ENCODE data around the gene SPDYC.
"Not testable (repeated sequence)": the region's sequence is repeated elsewhere in the genome, so short reads cannot be mapped to it uniquely, and the experiment has no call there.

The SPDYC gene

GRCh38 chr11:65167656-65168055 is 2.4 kb upstream of the SPDYC start:
- no peak for DNase-seq (ENCODE audit: low read depth in 2 of 2, low spot score in 1 of 2)

- DNase-seq (ENCODE audit: low read depth in 2 of 2, low spot score in 1 of 2): no peak
Measured at GRCh38 chr11:65169164-65169641, 830 bp upstream of the SPDYC start.

GRCh38 chr11:65172600-65172999 is 2.6 kb downstream of the SPDYC start:
- DNase-seq (ENCODE audit: low read depth in 2 of 2, low spot score in 1 of 2): no peak

- DNase-seq (ENCODE audit: low read depth in 2 of 2, low spot score in 1 of 2): not testable (repeated sequence)
Measured at GRCh38 chr11:65174571-65175010, 4.6 kb downstream of the SPDYC start.

GRCh38 chr11:65180877-65181568 is 11.0 kb downstream of the SPDYC start:
- no peak for DNase-seq (ENCODE audit: low read depth in 2 of 2, low spot score in 1 of 2)

- DNase-seq (ENCODE audit: low read depth in 2 of 2, low spot score in 1 of 2): peak in 1 of 2 donors; percentile 47
Measured at GRCh38 chr11:65181569-65182257, 11.7 kb downstream of the SPDYC start, which contains the start of gene CAPN1. CAPN1 (plus strand) TSS chr11:65181928; CDS start chr11:65182702, 774 bp downstream.

GRCh38 chr11:65182258-65183170 is 12.5 kb downstream of the SPDYC start:
- DNase-seq (ENCODE audit: low read depth in 2 of 2, low spot score in 1 of 2): no peak

GRCh38 chr11:65183201-65183891 is 13.3 kb downstream of the SPDYC start:
- no peak for DNase-seq (ENCODE audit: low read depth in 2 of 2, low spot score in 1 of 2)

GRCh38 chr11:65184146-65184545 is 14.1 kb downstream of the SPDYC start:
- no peak for DNase-seq (ENCODE audit: low read depth in 2 of 2, low spot score in 1 of 2)

- no peak for DNase-seq (ENCODE audit: low read depth in 2 of 2, low spot score in 1 of 2)
Measured at GRCh38 chr11:65185171-65185570, 15.1 kb downstream of the SPDYC start.

GRCh38 chr11:65185869-65186341 is 15.9 kb downstream of the SPDYC start:
- DNase-seq (ENCODE audit: low read depth in 2 of 2, low spot score in 1 of 2): no peak

GRCh38 chr11:65186701-65187100 is 16.7 kb downstream of the SPDYC start:
- DNase-seq (ENCODE audit: low read depth in 2 of 2, low spot score in 1 of 2): no peak

GRCh38 chr11:65187146-65187675 is 17.2 kb downstream of the SPDYC start:
- DNase-seq (ENCODE audit: low read depth in 2 of 2, low spot score in 1 of 2): no peak

- no peak for DNase-seq (ENCODE audit: low read depth in 2 of 2, low spot score in 1 of 2)
Measured at GRCh38 chr11:65187971-65188461, 18.0 kb downstream of the SPDYC start.

GRCh38 chr11:65188486-65188885 is 18.5 kb downstream of the SPDYC start:
- no peak for DNase-seq (ENCODE audit: low read depth in 2 of 2, low spot score in 1 of 2)

- DNase-seq (ENCODE audit: low read depth in 2 of 2, low spot score in 1 of 2): no peak
Measured at GRCh38 chr11:65189191-65189590, 19.2 kb downstream of the SPDYC start.

GRCh38 chr11:65194564-65194963 is 24.5 kb downstream of the SPDYC start:
- DNase-seq (ENCODE audit: low read depth in 2 of 2, low spot score in 1 of 2): no peak

GRCh38 chr11:65204143-65204542 is 34.1 kb downstream of the SPDYC start:
- no peak for DNase-seq (ENCODE audit: low read depth in 2 of 2, low spot score in 1 of 2)

GRCh38 chr11:65204646-65205601 is 34.9 kb downstream of the SPDYC start:
- DNase-seq (ENCODE audit: low read depth in 2 of 2, low spot score in 1 of 2): no peak
